GM18907 (cell line): ENCODE results near the gene RTN4RL1.

Source experiments
- ATAC-seq: cut with Tn5 transposase; IDR thresholded peaks from one replicate; pipeline ENCODE4 v1.9.1; 2021; ENCODE audit warnings: mild to moderate bottlenecking, moderate library complexity; ENCODE audit not compliant: unreplicated experiment

RTN4RL1 gene

GRCh38 chr17:2059547-2060384, 34.6 kb upstream of the RTN4RL1 start:
- ATAC-seq = no peak

DNA sequence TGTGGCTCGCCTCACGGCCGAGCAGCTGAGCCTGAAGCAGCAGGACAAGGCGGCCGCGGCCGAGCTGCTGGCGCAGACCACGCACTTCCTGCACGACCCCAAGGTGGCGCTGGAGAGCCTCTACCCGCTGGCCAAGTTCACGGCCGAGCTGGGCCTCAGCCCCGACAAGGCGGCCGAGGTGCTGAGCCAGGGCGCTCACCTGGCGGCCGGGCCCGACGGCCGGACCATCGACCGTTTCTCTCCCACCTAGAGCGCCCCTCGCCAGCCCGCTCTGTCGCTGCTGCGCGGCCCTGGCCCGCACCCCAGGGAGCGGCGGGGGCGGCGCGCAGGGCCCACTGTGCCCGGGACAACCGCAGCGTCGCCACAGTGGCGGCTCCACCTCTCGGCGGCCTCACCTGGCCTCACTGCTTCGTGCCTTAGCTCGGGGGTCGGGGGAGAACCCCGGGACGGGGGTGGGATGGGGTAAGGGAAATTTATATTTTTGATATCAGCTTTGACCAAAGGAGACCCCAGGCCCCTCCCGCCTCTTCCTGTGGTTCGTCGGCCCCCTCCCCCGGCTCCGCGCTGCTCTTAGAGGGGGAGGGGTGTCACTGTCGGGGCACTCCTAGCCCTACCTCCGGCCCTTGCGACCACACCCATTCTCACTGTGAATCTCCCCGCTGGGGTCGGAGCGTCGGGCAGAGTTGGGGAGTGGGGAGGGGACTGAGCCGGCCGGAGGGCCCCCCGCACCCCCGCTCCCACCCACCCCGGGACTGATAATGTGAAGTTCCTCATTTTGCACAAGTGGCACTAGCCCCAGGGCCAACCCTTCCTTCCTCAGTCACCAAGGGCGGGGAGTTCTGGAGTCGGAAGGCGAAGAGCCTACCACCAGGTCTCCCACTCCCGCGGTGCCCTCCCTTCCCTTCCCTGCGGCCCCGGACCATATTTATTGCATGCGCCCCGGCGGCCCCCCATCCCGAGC, 33.7 kb upstream of the RTN4RL1 start:
- no peak for ATAC-seq

GRCh38 chr17:2057760-2058585, 32.8 kb upstream of the RTN4RL1 start:
- no peak for ATAC-seq

DNA sequence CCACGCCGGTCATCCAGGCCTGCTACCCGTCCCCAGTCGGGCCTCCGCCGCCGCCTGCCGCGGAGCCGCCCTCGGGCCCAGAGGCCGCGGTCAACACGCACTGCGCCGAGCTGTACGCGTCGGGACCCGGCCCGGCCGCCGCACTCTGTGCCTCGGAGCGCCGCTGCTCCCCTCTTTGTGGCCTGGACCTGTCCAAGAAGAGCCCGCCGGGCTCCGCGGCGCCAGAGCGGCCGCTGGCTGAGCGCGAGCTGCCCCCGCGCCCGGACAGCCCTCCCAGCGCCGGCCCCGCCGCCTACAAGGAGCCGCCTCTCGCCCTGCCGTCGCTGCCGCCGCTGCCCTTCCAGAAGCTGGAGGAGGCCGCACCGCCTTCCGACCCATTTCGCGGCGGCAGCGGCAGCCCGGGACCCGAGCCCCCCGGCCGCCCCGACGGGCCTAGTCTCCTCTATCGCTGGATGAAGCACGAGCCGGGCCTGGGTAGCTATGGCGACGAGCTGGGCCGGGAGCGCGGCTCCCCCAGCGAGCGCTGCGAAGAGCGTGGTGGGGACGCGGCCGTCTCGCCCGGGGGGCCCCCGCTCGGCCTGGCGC, 32.1 kb upstream of the RTN4RL1 start:
- no peak for ATAC-seq

DNA sequence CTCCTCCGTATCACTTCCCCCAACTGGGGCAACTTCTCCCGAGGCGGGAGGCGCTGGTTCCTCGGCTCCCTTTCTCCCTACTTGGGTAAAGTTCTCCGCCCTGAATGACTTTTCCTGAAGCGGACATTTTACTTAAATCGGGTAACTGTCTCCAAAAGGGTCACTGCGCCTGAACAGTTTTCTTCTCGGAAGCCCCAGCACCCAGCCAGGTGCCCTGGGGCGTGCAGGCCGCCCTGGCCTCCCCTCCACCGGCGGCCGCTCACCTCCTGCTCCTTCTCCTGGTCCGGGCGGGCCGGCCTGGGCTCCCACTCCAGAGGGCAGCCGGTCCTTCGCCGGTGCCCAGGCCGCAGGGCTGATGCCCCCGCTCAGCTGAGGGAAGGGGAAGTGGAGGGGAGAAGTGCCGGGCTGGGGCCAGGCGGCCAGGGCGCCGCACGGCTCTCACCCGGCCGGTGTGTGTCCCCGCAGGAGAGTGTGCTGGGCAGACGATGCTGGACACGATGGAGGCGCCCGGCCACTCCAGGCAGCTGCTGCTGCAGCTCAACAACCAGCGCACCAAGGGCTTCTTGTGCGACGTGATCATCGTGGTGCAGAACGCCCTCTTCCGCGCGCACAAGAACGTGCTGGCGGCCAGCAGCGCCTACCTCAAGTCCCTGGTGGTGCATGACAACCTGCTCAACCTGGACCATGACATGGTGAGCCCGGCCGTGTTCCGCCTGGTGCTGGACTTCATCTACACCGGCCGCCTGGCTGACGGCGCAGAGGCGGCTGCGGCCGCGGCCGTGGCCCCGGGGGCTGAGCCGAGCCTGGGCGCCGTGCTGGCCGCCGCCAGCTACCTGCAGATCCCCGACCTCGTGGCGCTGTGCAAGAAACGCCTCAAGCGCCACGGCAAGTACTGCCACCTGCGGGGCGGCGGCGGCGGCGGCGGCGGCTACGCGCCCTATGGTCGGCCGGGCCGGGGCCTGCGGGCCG, 31.4 kb upstream of the RTN4RL1 start:
- ATAC-seq = no peak

- no peak for ATAC-seq
Measured at GRCh38 chr17:2055292-2056205, 30.4 kb upstream of the RTN4RL1 start.

DNA sequence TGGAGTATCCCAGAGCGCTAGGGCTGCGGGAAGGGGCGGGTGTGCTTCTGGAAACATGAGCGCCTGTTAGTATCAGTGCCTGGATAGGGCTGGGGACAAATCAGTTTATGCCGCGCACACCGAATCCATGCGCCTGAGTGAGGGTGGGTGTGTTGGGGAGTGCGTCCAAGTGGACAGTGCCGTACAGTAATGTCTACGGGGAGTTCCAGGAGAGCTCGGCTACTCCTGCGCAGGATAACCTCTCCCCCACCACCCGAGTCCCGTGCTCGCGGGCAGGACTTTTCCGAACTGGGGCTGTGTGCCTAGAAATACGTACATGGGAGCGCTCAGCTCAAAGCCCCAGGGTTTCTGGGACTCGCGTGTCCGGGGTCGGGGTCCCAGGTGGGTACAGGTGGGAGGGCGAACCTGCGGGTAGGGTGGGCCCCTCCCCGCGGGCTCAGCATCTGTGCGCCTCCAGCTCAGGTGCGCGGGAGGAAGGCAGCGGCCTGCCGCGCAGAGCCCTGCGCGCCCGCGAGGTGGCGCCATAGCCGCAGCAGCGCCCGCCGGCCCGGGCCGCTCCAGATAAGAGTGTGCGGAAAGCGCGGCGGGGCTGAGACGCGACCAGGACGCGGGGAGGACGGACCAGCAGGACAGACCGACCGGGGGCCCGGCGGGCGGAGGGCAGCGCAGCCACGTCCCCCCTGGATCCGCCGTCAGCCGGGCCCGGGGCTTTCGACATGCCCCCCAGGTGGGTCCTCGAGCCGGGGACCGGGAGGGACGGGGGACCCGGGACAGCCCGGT, 29.6 kb upstream of the RTN4RL1 start, which contains the start of gene HIC1:
TSS of gene HIC1 (plus strand) at position 592 of the 780 bp plus-strand sequence. CDS start 1,588 bp downstream, outside the sequence.
- ATAC-seq = peak; percentile 42

- ATAC-seq = no peak
Measured at GRCh38 chr17:2054262-2054511, 29.1 kb upstream of the RTN4RL1 start.

GRCh38 chr17:2053380-2054261, 28.5 kb upstream of the RTN4RL1 start:
- ATAC-seq = no peak

- no peak for ATAC-seq
Measured at GRCh38 chr17:2051933-2052559, 26.9 kb upstream of the RTN4RL1 start.

DNA sequence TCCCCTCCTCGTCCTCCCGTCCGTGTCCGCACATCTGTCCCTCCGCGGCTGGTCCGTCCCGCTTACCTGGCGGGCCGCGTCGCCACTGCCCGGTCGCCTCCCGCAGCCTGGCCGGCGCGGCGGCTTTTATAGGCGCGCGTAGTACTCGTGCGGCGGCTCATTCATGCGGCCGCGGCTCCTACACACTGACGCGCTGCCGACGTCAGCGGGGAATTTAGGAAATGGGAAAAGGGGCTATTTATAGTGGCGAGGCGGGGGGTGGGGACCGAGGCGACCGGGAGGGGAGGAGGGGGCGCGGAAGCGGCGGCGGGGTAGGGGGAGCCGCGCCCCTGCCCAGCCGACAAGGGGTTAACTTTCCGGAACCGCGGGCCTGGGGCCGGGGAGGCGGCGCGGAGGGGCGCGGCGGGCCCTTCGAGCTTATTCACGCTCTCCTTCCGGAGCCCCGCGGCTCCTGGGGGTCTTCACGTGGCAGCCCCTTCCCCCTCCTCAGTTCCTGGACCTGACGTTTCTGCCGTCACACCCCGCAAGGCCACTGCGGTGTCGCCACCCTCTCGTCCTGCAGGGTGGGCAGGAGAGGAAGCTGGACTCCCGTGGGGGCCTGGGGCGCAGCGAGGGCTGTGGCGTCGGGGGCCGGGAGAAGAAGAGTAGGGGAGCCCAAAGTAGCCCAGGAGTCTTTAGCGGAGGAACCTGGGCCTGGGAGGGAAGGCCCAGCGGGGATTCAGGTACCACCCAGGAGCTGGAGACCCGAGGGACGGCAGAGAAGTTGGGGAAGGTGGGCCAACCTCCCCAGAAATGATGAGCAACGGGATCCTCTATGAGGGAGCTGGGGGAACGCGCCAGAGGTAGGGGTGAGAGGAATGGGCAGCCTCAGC, 26.2 kb upstream of the RTN4RL1 start:
- ATAC-seq = no peak

DNA sequence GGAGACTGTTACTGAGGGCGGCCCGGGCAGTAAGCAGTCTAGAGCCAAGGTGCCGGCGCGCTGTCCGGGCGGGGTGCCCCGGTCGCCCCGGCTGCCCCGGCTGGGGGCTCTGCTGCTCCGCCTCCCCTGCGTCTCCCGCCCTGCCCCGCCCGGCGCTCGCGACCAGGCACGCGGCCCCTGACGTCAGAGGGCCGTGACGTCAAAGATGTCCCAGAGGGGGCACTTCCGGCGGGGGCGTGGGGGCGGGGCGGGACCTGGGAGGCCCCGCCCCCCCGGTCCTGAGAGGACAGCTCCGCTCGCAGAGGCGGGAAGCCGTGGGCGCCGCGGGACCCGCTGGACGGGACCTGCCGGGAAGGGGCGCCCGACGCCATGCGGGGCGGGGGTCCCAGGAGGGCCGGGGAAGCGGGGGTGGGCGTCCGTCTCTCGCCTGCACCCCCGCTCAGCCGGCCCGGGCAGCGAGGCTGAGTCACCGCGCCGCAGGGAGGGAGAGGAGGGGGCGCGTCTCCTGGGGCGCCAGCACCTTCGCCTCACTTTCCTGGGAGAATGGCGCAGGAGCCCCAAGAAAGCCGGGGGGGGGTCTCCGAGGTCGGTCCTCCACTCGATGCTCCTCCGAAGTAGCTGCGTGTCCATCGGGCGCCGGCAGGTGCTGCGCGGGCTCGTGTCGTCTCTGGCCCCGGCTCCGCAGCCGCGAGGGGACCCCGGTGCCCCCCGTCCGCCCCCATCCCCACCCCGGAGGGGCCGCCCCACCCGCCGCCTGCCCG, 25.3 kb upstream of the RTN4RL1 start:
- ATAC-seq = peak; percentile 15

- ATAC-seq = peak; percentile 50
Measured at GRCh38 chr17:2049333-2050299, 24.5 kb upstream of the RTN4RL1 start.
